Epithelial cell of proximal tubule (primary cell): Measurements from ENCODE around the gene ST7L. TPM values are rescaled to one million over a fixed set of nuclear protein-coding genes. Genes with fewer than 3 reads are reported as not detected.

ENCODE experiments used
- DNase-seq: peaks from one replicate; pipeline ENCODE4 v3.0.0-alpha.2; 2011; ENCODE audit warnings: low read depth
- H3K4me3 ChIP-seq: 2 replicates; pipeline ENCODE4 v1.5.1; 2011; ENCODE audit warnings: low read depth, mild to moderate bottlenecking, low read length
- CTCF ChIP-seq: conservative IDR thresholded peaks from 2 replicates; pipeline ENCODE4 v1.5.1; 2012; ENCODE audit warnings: low read depth, mild to moderate bottlenecking, low read length
- total RNA-seq: library from RNA; depleted of rRNA; stranded (reverse); fragments of >200 nt; gene quantifications from 2 replicates; pipeline ENCODE4 v1.2.3, GENCODE V29; 2015

Gene ST7L
- total RNA-seq, 1 donor from 2014 or later, result 7.4 TPM

GRCh38 chr1:112549590-112549989 is 69.4 kb downstream of the ST7L start:
- no peak overlapping the region for H3K4me3 ChIP-seq
- no peak for TF ChIP-seq CTCF
- no peak for DNase-seq

GRCh38 chr1:112548547-112548946 is 70.4 kb downstream of the ST7L start:
- no peak for TF ChIP-seq CTCF
- no peak for DNase-seq
- H3K4me3 ChIP-seq, result no peak overlapping the region

- no peak for TF ChIP-seq CTCF
- DNase-seq, result peak; percentile 61
- no peak overlapping the region for H3K4me3 ChIP-seq
Measured at GRCh38 chr1:112546076-112546475, 72.9 kb downstream of the ST7L start.

- no peak for DNase-seq
- no peak for TF ChIP-seq CTCF
- H3K4me3 ChIP-seq, result no peak overlapping the region
Measured at GRCh38 chr1:112544751-112545150, 74.2 kb downstream of the ST7L start.

GRCh38 chr1:112544011-112544688 is 74.8 kb downstream of the ST7L start:
- no peak overlapping the region for H3K4me3 ChIP-seq
- peak; percentile 89 for DNase-seq
- no peak for TF ChIP-seq CTCF

- no peak overlapping the region for H3K4me3 ChIP-seq
- peak; percentile 47 for DNase-seq
- no peak for TF ChIP-seq CTCF
Measured at GRCh38 chr1:112542206-112542973, 76.6 kb downstream of the ST7L start.
